HG03520 (cell line): Measurements from ENCODE around the gene CDHR4.
"Not testable (repeated sequence)": the region's sequence is repeated elsewhere in the genome, so short reads cannot be mapped to it uniquely, and the experiment has no call there.

Experiments
- ATAC-seq: cut with Tn5 transposase; IDR thresholded peaks from one replicate; pipeline ENCODE4 v1.9.1; 2021; ENCODE audit warnings: mild to moderate bottlenecking, moderate library complexity; ENCODE audit not compliant: unreplicated experiment

Gene CDHR4

GRCh38 chr3:49799761-49800160, at the start of gene CDHR4:
Gene CDHR4 (minus strand): TSS chr3:49799873. CDS start chr3:49799812, 61 bp downstream.
- ATAC-seq = no peak

GRCh38 chr3:49845694-49846093, 46.0 kb upstream of the CDHR4 start:
- ATAC-seq = no peak

GRCh38 chr3:49844464-49845183, 45.0 kb upstream of the CDHR4 start:
- no peak for ATAC-seq

GRCh38 chr3:49842843-49843517, 43.3 kb upstream of the CDHR4 start:
- no peak for ATAC-seq

GRCh38 chr3:49841806-49842205, 42.1 kb upstream of the CDHR4 start:
- ATAC-seq = no peak

GRCh38 chr3:49841126-49841696, 41.5 kb upstream of the CDHR4 start:
- no peak for ATAC-seq

- no peak for ATAC-seq
These were observed 40.7 kb upstream of the CDHR4 start for GRCh38 chr3:49840388-49840787.

GRCh38 chr3:49839193-49839809, 39.6 kb upstream of the CDHR4 start:
- ATAC-seq = no peak

- no peak for ATAC-seq
These were observed 31.7 kb upstream of the CDHR4 start for GRCh38 chr3:49831341-49831740.

GRCh38 chr3:49826016-49826415, 26.3 kb upstream of the CDHR4 start:
- ATAC-seq = no peak

- ATAC-seq = not testable (repeated sequence)
These were observed 23.5 kb upstream of the CDHR4 start for GRCh38 chr3:49823131-49823530.

GRCh38 chr3:49813497-49814174, 14.0 kb upstream of the CDHR4 start, which contains the start of gene UBA7:
Gene UBA7 (minus strand): TSS chr3:49813953. CDS start chr3:49813787, 166 bp downstream.
- ATAC-seq = no peak

GRCh38 chr3:49812916-49813496, 13.3 kb upstream of the CDHR4 start:
- no peak for ATAC-seq

- no peak for ATAC-seq
These were observed 7.9 kb upstream of the CDHR4 start for GRCh38 chr3:49807431-49808114.

GRCh38 chr3:49806850-49807249, 7.2 kb upstream of the CDHR4 start:
- no peak for ATAC-seq

- ATAC-seq = no peak
These were observed 6.4 kb upstream of the CDHR4 start for GRCh38 chr3:49805897-49806701.

GRCh38 chr3:49805367-49805782, 5.7 kb upstream of the CDHR4 start:
- ATAC-seq = no peak

GRCh38 chr3:49804141-49805041, 4.7 kb upstream of the CDHR4 start:
- no peak for ATAC-seq
